GM23338 (cell line): Measurements from ENCODE around the gene SP8. TPM values are rescaled to one million over a fixed set of nuclear protein-coding genes. Genes with fewer than 3 reads are reported as not detected.
"Not testable (repeated sequence)": the region's sequence is repeated elsewhere in the genome, so short reads cannot be mapped to it uniquely, and the experiment has no call there.

Experiments used
- ATAC-seq: fragments of 200-7000 bp; cut with Tn5 transposase; 3 replicates; pipeline ENCODE4 v1.9.1; 2020
- DNase-seq: peaks from one replicate; pipeline ENCODE4 v3.0.0-alpha.2; 2015; ENCODE audit warnings: low spot score
- H2AFZ ChIP-seq: fragments of 200-600 bp; sonication (generic); 2 replicates; pipeline ENCODE4 v1.8.0; 2016; ENCODE audit warnings: antibody characterized with exemption, mild to moderate bottlenecking, moderate library complexity
- H3F3A ChIP-seq: fragments of 200-600 bp; sonication (generic); replicated peaks from 2 replicates; pipeline ENCODE4 v1.8.0; 2017; ENCODE audit warnings: antibody characterized with exemption, mixed run types, low read depth
- H3K27ac ChIP-seq: fragments of 200-600 bp; sonication (generic); 2 replicates; pipeline ENCODE4 v1.6.1; 2016; ENCODE audit warnings: low read depth
- H3K27me3 ChIP-seq: fragments of 200-600 bp; sonication (generic); 2 replicates; pipeline ENCODE4 v1.8.0; 2016; ENCODE audit warnings: mild to moderate bottlenecking, mixed run types, moderate library complexity; ENCODE audit not compliant: insufficient read depth
- H3K36me3 ChIP-seq: fragments of 200-600 bp; sonication (generic); 2 replicates; pipeline ENCODE4 v1.8.0; 2016; ENCODE audit warnings: mild to moderate bottlenecking; ENCODE audit not compliant: insufficient read depth
- H3K4me1 ChIP-seq: fragments of 200-600 bp; sonication (generic); 2 replicates; pipeline ENCODE4 v1.8.0; 2016; ENCODE audit warnings: mild to moderate bottlenecking, moderate library complexity; ENCODE audit not compliant: insufficient read depth
- H3K4me2 ChIP-seq: fragments of 200-600 bp; sonication (generic); 2 replicates; pipeline ENCODE4 v1.7.1; 2017; ENCODE audit warnings: mixed run types
- H3K4me3 ChIP-seq: fragments of 200-600 bp; sonication (generic); 2 replicates; pipeline ENCODE4 v1.6.1; 2016; ENCODE audit warnings: mixed run types
- H3K79me2 ChIP-seq: fragments of 200-600 bp; sonication (generic); replicated peaks from 2 replicates; pipeline ENCODE4 v1.8.0; 2017; ENCODE audit warnings: mild to moderate bottlenecking; ENCODE audit not compliant: insufficient read depth
- H3K9me2 ChIP-seq: fragments of 200-600 bp; sonication (generic); 2 replicates; pipeline ENCODE4 v1.8.0; 2017; ENCODE audit not compliant: insufficient read depth
- H4K20me1 ChIP-seq: fragments of 200-600 bp; sonication (generic); replicated peaks from 2 replicates; pipeline ENCODE4 v1.8.0; 2017; ENCODE audit warnings: mild to moderate bottlenecking; ENCODE audit not compliant: insufficient read depth
- H3K27ac Mint-ChIP-seq: 2 replicates; pipeline ENCODE4 v1.8.0; 2020; ENCODE audit warnings: inconsistent platforms, mild to moderate bottlenecking, moderate library complexity, mixed read lengths
- H3K27me3 Mint-ChIP-seq: 3 replicates; pipeline ENCODE4 v1.8.0; 2022; ENCODE audit warnings: low read depth, mild to moderate bottlenecking, moderate library complexity, mixed read lengths, inconsistent platforms; ENCODE audit not compliant: insufficient read depth, poor library complexity
- H3K36me3 Mint-ChIP-seq: 3 replicates; pipeline ENCODE4 v1.8.0; 2021; ENCODE audit warnings: low read depth, mild to moderate bottlenecking, inconsistent platforms, moderate library complexity, mixed read lengths
- H3K4me1 Mint-ChIP-seq: 3 replicates; pipeline ENCODE4 v1.8.0; 2020; ENCODE audit warnings: mild to moderate bottlenecking, inconsistent platforms, mixed read lengths
- H3K4me3 Mint-ChIP-seq: 3 replicates; pipeline ENCODE4 v1.8.0; 2021; ENCODE audit warnings: moderate library complexity, mild to moderate bottlenecking, inconsistent platforms, mixed read lengths
- H3K9me3 Mint-ChIP-seq: 3 replicates; pipeline ENCODE4 v1.8.0; 2020; ENCODE audit warnings: moderate library complexity, mild to moderate bottlenecking, inconsistent platforms, mixed read lengths
- CTCF ChIP-seq, 2 experiments: fragments of 200-600 bp in 1 of 2; sonication (generic) in 1 of 2; conservative IDR thresholded peaks; 2 replicates each; pipeline versions ENCODE4 v1.5.1 to v1.6.1; 2016 to 2017; ENCODE audit warnings: antibody characterized with exemption in 2 of 2, low read depth in 2 of 2, mild to moderate bottlenecking in 2 of 2, moderate library complexity in 1 of 2
- EZH2phosphoT487 ChIP-seq: fragments of 200-600 bp; sonication (generic); IDR thresholded peaks from one replicate; pipeline ENCODE4 v1.8.1; 2018; ENCODE audit warnings: antibody characterized with exemption; ENCODE audit not compliant: unreplicated experiment
- NANOG ChIP-seq: IDR thresholded peaks from 2 replicates; pipeline ENCODE4 v1.6.1; 2016; ENCODE audit warnings: antibody characterized with exemption, borderline replicate concordance
- POLR2AphosphoS5 ChIP-seq: IDR thresholded peaks from 2 replicates; pipeline ENCODE4 v1.6.1; 2016; ENCODE audit warnings: antibody characterized with exemption, low read depth
- REST ChIP-seq: IDR thresholded peaks from one replicate; pipeline ENCODE4 v1.6.1; 2018; ENCODE audit warnings: antibody characterized with exemption; ENCODE audit not compliant: unreplicated experiment
- ZNF114 ChIP-seq: fragments of 250-450 bp; sonication (Bioruptor Pico); IDR thresholded peaks from 2 replicates; pipeline ENCODE4 v1.5.0; 2020; ENCODE audit warnings: mild to moderate bottlenecking, moderate library complexity
- polyA plus RNA-seq: library from polyadenylated mRNA; unstranded; fragments of >200 nt; fragmentation: Nextera tagmentation; extraction: Ambion mirVana; gene quantifications from 2 replicates; pipeline ENCODE4 v1.2.1, GENCODE V29; 2016
- total RNA-seq: library from RNA; depleted of rRNA; stranded (reverse); fragments of >200 nt; shearing (Covaris generic); gene quantifications from 2 replicates; pipeline ENCODE4 v1.2.3, GENCODE V29; 2014

SP8 gene
- total and polyA plus RNA-seq, 2 experiments from 2014 or later, result 3.7 to 6.7 TPM

DNA sequence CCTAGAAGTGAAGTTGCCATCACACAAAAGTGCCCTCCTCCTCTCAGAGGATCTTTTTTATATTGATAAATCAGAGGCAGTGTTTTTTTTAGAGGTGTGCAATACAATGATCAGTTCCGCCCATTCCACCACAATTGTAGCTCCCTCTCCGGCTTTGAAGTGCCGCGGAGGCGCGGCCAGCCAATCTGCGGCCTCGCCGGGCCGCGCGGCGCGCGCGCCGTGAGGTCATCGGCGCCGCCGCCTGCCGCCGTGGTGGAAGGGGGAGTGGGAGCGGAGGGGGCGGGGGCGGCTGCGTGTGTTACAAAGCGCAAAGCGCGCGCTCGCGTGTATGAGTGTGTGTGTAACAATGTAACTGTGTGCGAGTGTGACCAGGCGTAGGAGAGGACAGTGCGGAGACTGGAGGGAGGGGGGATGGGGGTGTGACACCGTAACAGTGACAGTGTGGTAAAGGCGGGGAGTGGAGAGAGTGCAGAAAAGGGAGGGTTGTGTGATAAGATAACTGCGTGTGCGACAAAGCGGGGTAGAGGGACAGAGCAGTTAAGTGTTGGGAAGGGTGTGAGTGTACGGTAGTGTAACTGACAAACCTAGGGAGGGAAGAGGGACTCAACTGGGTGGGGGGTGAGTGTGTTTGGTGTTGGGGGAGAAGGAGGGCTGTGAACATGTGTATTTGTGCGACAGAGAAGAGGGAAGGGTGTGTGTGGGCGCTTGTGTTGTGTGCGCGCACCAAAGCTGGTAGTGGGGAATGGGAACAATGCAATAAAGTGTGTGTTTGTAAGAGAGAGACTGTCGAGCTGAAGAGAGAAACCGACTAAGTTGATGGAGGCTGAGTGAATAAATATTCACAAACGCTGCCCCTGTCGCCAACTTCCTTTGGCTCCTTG lies at the start of gene SP8 (continued):
- TF ChIP-seq CTCF (conservative IDR thresholded peaks at IDR 0.05; ENCODE audit: low read depth in 2 of 2), result no peak

GRCh38 chr7:20836424-20836823 lies 49.7 kb upstream of the SP8 start:
- H2AFZ ChIP-seq, H3F3A ChIP-seq, H3K4me2 ChIP-seq, H3K9me2 ChIP-seq, DNase-seq, H3K27me3 Mint-ChIP-seq, H4K20me1 ChIP-seq, H3K27ac ChIP-seq, H3K79me2 ChIP-seq, H3K36me3 Mint-ChIP-seq, H3K27me3 ChIP-seq, H3K36me3 ChIP-seq, H3K4me3 ChIP-seq, ATAC-seq, H3K27ac Mint-ChIP-seq, H3K4me3 Mint-ChIP-seq, H3K9me3 Mint-ChIP-seq: not testable (repeated sequence)
- peaks cover 12% of the 10 kb centered on the region for H3K4me1 ChIP-seq
- peaks cover 11% of the 10 kb centered on the region for H3K4me1 Mint-ChIP-seq

- H3K27ac Mint-ChIP-seq, result no peak overlapping the region
- DNase-seq (peak; percentile 66), ATAC-seq (peak; percentile 83)
- H4K20me1 ChIP-seq, result no peaks in the 10 kb centered on the region
- H3K4me1 ChIP-seq, result peaks cover 16% of the 10 kb centered on the region
- no peaks in the 10 kb centered on the region for H3K36me3 Mint-ChIP-seq
- H3K27me3 ChIP-seq, result no peaks in the 10 kb centered on the region
- H3K36me3 ChIP-seq, result no peaks in the 10 kb centered on the region
- no peaks in the 10 kb centered on the region for H3K9me3 Mint-ChIP-seq
- peak overlapping the region; percentile 2; the same call in 1 of the 3 replicates for H3K4me3 Mint-ChIP-seq
- no peak for TF ChIP-seq ZNF114 (CRISPR knock-in tag)
- TF ChIP-seq POLR2AphosphoS5, result peak; percentile 67
- peaks cover 2% of the 10 kb centered on the region for H3K27me3 Mint-ChIP-seq
- peak overlapping the region; percentile 61 for H3K4me2 ChIP-seq
- peaks cover 16% of the 10 kb centered on the region for H3K4me1 Mint-ChIP-seq
- no peak overlapping the region for H3K27ac ChIP-seq
- H3K4me3 ChIP-seq, result peak overlapping the region; percentile 39
- H3K9me2 ChIP-seq, result no peaks in the 10 kb centered on the region
- peak overlapping the region; percentile 61; the same call in 1 of the 2 replicates for H2AFZ ChIP-seq
- no peaks in the 10 kb centered on the region for H3F3A ChIP-seq
- H3K79me2 ChIP-seq, result no peaks in the 10 kb centered on the region
Measured at GRCh38 chr7:20835111-20835750, 48.5 kb upstream of the SP8 start.

DNA sequence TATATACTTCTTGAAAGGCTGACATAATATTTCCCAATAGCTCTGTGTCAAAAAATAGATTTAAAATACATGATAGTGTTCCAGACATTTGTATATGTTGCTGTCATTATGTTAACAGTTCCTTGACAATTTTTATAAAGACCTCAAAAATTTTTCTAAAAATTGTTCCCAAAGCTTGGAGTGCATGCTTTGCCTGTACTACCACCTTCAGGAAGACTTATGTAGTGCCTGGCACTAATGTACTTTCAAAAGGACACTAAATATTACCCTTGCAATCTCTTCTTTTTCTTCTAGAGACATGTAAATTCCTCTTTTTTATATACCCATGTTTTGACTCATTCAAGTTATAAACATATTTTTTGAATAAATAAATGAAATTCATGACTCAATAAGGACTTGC lies 48.0 kb upstream of the SP8 start:
- Mint-ChIP-seq H3K27me3 (peaks cover 2% of the 10 kb centered on the region), H3K4me1 (peaks cover 16% of the 10 kb centered on the region), H3K4me3 (no peak overlapping the region), H3K27ac (no peak overlapping the region), H3K36me3 (no peaks in the 10 kb centered on the region), H3K9me3 (no peaks in the 10 kb centered on the region)
- Histone ChIP-seq H3K27ac (no peak overlapping the region), H3K27me3 (no peaks in the 10 kb centered on the region), H3K4me3 (peak overlapping the region; percentile 39), H3K9me2 (no peaks in the 10 kb centered on the region), H3K4me2 (peak overlapping the region; percentile 61; the same call in 1 of the 2 replicates), H3K79me2 (no peaks in the 10 kb centered on the region), H3K36me3 (no peaks in the 10 kb centered on the region), H4K20me1 (no peaks in the 10 kb centered on the region), H3K4me1 (peaks cover 16% of the 10 kb centered on the region), H3F3A (no peaks in the 10 kb centered on the region), H2AFZ (no peak overlapping the region)
- TF ChIP-seq EZH2phosphoT487, result no peak
- TF ChIP-seq NANOG, result no peak
- TF ChIP-seq REST, result no peak
- peak; percentile 75 to 86 for TF ChIP-seq CTCF (conservative IDR thresholded peaks at IDR 0.05; ENCODE audit: low read depth in 2 of 2)
- TF ChIP-seq ZNF114 (CRISPR knock-in tag), result no peak
- no peak for TF ChIP-seq POLR2AphosphoS5
- ATAC-seq, result peak; percentile 54
- peak; percentile 30 for DNase-seq
